ENCODE measurements around the gene FAT3. TPM values are rescaled to one million over a fixed set of nuclear protein-coding genes. Genes with fewer than 3 reads are reported as not detected.

FAT3 gene
- total and polyA plus RNA-seq, 4 donors, result 0.06 to 1.3 (median 0.62) TPM

DNA sequence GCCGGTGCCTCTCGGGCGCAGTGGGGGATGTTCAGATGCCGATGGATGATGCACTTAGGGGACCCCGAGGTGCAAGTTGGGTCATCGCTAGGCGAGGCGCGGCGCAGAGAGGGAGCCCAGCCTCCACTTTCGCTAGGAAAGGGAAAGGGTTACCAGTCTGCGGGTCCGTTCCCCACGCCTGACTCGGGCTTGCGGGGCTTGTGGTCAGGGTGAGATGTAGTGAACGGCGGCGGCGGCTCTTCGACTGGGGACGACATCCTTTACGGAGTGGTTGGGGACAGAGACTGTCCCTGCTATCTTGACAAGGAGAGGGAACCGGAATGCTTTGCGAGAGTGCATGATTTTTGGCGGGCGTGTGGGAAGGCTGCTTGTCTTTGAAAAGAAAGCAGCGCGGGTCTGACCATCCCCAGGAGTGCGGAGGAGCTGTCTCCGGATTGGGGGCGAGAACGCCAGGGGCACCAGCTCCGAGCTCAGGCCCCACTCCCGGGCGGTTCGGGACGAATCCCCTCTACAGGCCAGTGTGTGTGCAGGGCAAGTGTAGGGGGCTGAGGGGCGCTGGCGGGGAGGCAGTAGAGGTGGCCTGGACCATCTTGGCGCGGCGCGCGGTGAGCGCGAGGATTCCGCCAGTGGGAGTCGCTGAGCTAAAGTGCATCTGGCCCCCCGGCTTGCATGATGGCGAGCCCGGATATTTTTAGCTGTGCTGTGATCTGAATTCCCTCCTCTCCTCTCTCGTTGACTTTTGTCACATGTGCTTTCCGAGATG lies 1.1 kb downstream of the FAT3 start (continued):
- TF ChIP-seq, protein P1, sequence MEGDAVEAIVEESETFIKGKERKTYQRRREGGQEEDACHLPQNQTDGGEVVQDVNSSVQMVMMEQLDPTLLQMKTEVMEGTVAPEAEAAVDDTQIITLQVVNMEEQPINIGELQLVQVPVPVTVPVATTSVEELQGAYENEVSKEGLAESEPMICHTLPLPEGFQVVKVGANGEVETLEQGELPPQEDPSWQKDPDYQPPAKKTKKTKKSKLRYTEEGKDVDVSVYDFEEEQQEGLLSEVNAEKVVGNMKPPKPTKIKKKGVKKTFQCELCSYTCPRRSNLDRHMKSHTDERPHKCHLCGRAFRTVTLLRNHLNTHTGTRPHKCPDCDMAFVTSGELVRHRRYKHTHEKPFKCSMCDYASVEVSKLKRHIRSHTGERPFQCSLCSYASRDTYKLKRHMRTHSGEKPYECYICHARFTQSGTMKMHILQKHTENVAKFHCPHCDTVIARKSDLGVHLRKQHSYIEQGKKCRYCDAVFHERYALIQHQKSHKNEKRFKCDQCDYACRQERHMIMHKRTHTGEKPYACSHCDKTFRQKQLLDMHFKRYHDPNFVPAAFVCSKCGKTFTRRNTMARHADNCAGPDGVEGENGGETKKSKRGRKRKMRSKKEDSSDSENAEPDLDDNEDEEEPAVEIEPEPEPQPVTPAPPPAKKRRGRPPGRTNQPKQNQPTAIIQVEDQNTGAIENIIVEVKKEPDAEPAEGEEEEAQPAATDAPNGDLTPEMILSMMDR (IDR thresholded peaks at IDR 0.05; ENCODE audit: low read depth, low read length, missing input control), result no peak
- no peak for TF ChIP-seq JUND (IDR thresholded peaks at IDR 0.05)
- TF ChIP-seq, protein P2, sequence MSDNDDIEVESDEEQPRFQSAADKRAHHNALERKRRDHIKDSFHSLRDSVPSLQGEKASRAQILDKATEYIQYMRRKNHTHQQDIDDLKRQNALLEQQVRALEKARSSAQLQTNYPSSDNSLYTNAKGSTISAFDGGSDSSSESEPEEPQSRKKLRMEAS (IDR thresholded peaks at IDR 0.05), result no peak

DNA sequence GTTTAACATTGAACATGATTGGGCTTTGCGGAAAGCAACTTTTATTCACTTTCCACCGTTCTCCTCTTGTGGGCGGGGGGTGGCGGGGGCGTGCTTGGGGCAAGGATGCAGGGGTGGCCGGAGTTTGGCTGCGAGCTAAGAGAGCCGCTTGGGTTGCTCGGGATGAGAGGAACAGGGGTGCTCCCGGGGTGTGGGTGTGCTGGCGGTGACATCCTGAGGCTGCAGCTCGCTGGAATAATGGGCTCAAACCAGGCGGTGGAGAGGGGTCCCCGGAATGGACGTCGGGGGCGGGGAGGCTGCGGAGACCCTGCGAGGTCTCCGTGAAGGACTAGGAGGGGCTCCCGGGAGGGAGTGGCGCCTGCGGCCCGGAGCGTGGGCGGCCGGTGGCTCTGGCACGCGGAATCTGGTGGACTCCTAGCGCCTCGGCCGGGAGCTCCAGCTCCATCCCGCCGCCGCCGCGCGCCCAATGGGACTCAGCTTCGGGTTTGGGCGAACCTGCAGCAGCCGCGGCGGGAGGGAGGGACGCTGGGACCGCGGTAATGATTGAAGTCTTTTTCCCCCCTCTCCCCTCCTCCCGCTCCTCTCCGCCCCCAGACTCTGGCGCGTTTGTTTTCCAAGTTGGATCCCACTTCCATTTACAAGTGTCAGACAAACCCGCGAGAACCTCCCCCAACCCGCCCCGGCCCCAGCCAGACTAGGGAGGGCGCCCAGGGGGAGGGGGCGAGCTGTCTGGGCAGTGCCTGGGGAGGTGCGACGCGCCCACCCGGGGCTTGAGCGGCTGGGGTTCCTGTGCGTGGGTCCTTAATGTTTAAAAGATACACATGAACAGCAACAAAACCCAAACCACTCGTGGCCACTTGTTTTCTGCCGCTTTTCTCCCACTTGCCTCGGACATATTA lies 2.0 kb downstream of the FAT3 start:
- TF ChIP-seq FOXA1 (IDR thresholded peaks at IDR 0.05) (no peak), EGR1 (IDR thresholded peaks at IDR 0.05; ENCODE audit: low read depth in 2 of 2) (no peak), HNF4A (conservative IDR thresholded peaks at IDR 0.05) (no peak), GABPA (IDR thresholded peaks at IDR 0.05 in 1 of 2, conservative IDR thresholded peaks at IDR 0.05 in 1 of 2) (no peak), YY1 (IDR thresholded peaks at IDR 0.05) (no peak), FOXA2 (IDR thresholded peaks at IDR 0.05) (no peak), HNF4G (IDR thresholded peaks at IDR 0.05) (no peak), TAF1 (conservative IDR thresholded peaks at IDR 0.05) (no peak), JUND (IDR thresholded peaks at IDR 0.05) (no peak), RXRA (IDR thresholded peaks at IDR 0.05) (no peak), RAD21 (IDR thresholded peaks at IDR 0.05) (no peak), NR2F2 (IDR thresholded peaks at IDR 0.05) (no peak)
- TF ChIP-seq, protein P2 (IDR thresholded peaks at IDR 0.05), result no peak
- TF ChIP-seq, protein P3, sequence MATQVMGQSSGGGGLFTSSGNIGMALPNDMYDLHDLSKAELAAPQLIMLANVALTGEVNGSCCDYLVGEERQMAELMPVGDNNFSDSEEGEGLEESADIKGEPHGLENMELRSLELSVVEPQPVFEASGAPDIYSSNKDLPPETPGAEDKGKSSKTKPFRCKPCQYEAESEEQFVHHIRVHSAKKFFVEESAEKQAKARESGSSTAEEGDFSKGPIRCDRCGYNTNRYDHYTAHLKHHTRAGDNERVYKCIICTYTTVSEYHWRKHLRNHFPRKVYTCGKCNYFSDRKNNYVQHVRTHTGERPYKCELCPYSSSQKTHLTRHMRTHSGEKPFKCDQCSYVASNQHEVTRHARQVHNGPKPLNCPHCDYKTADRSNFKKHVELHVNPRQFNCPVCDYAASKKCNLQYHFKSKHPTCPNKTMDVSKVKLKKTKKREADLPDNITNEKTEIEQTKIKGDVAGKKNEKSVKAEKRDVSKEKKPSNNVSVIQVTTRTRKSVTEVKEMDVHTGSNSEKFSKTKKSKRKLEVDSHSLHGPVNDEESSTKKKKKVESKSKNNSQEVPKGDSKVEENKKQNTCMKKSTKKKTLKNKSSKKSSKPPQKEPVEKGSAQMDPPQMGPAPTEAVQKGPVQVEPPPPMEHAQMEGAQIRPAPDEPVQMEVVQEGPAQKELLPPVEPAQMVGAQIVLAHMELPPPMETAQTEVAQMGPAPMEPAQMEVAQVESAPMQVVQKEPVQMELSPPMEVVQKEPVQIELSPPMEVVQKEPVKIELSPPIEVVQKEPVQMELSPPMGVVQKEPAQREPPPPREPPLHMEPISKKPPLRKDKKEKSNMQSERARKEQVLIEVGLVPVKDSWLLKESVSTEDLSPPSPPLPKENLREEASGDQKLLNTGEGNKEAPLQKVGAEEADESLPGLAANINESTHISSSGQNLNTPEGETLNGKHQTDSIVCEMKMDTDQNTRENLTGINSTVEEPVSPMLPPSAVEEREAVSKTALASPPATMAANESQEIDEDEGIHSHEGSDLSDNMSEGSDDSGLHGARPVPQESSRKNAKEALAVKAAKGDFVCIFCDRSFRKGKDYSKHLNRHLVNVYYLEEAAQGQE (IDR thresholded peaks at IDR 0.05), result no peak
- TF ChIP-seq, protein P1 (IDR thresholded peaks at IDR 0.05; ENCODE audit: low read depth, low read length, missing input control), result no peak
- TF ChIP-seq, protein P4, sequence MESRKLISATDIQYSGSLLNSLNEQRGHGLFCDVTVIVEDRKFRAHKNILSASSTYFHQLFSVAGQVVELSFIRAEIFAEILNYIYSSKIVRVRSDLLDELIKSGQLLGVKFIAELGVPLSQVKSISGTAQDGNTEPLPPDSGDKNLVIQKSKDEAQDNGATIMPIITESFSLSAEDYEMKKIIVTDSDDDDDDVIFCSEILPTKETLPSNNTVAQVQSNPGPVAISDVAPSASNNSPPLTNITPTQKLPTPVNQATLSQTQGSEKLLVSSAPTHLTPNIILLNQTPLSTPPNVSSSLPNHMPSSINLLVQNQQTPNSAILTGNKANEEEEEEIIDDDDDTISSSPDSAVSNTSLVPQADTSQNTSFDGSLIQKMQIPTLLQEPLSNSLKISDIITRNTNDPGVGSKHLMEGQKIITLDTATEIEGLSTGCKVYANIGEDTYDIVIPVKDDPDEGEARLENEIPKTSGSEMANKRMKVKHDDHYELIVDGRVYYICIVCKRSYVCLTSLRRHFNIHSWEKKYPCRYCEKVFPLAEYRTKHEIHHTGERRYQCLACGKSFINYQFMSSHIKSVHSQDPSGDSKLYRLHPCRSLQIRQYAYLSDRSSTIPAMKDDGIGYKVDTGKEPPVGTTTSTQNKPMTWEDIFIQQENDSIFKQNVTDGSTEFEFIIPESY (IDR thresholded peaks at IDR 0.05), result no peak
- Histone ChIP-seq H3K9ac (ENCODE audit: low read depth in 1 of 2, low read length in 2 of 2) (no peak overlapping the region), H3K27me3 (ENCODE audit: control insufficient read depth in 4 of 4, insufficient read depth in 4 of 4, low read length in 3 of 4) (peaks cover 0 to 10% (median 8%) of the 10 kb centered on the region in 4 donors), H3K36me3 (ENCODE audit: control insufficient read depth in 4 of 4, insufficient read depth in 3 of 4, low read depth in 1 of 4, low read length in 3 of 4) (no peaks in the 10 kb centered on the region), H3K4me1 (ENCODE audit: control insufficient read depth in 4 of 4, insufficient read depth in 4 of 4, low read length in 3 of 4) (peaks cover 9 to 22% (median 13%) of the 10 kb centered on the region in 4 donors), H3K9me3 (ENCODE audit: control insufficient read depth in 4 of 4, low read length in 3 of 4) (peaks cover 0 to under 1% (median 0%) of the 10 kb centered on the region in 4 donors), H3K27ac (ENCODE audit: low read depth in 1 of 2, low read length in 2 of 2) (no peak overlapping the region), H3K4me3 (ENCODE audit: low read depth in 1 of 3, low read length in 3 of 3) (peak overlapping the region in 1 of 3 donors; percentile 21)
- DNase-seq (ENCODE audit: low spot score), result no peak
- 3% methylated on average over 65 of the region's 65 CpGs for WGBS
